Right cardiac atrium (tissue), 5 donors: Measurements from ENCODE around the gene PDGFC. TPM values are rescaled to one million over a fixed set of nuclear protein-coding genes. Genes with fewer than 3 reads are reported as not detected.

ENCODE experiments used
- ATAC-seq, 2 donors: fragments of 200-7000 bp; cut with Tn5 transposase; one replicate each; pipeline versions ENCODE4 v1.8.0 to v1.9.1; 2020; ENCODE audit warnings: moderate library complexity in 2 of 2, mild to moderate bottlenecking in 1 of 2
- DNase-seq, 3 donors: peaks; one replicate each; pipeline ENCODE4 v3.0.0-alpha.2; 2020
- H3K27ac ChIP-seq: one replicate; pipeline ENCODE4 v1.5.1; 2013; ENCODE audit warnings: mild to moderate bottlenecking, low read length, control low read depth, moderate library complexity
- H3K27me3 ChIP-seq: one replicate; pipeline ENCODE4 v1.6.1; 2013; ENCODE audit not compliant: control insufficient read depth, insufficient read depth
- H3K4me1 ChIP-seq: one replicate; pipeline ENCODE4 v1.6.1; 2013; ENCODE audit warnings: low read length; ENCODE audit not compliant: control insufficient read depth, insufficient read depth
- H3K4me3 ChIP-seq: one replicate; pipeline ENCODE4 v1.5.1; 2013; ENCODE audit warnings: low read length, control low read depth
- H3K9me3 ChIP-seq: one replicate; pipeline ENCODE4 v1.6.1; 2013; ENCODE audit warnings: low read length; ENCODE audit not compliant: control insufficient read depth
- WGBS: extraction: QIAGEN DNeasy Blood & Tissue Kit; methylation state at CpG from one replicate; pipeline ENCODE4 v1.1.7; 2013; 5-methylcytosine and 5-hydroxymethylcytosine counted together
- intact Hi-C, 4 donors: fragments of 100-400 bp; cut with DNase I; formaldehyde crosslinking; loops; one replicate each; pipeline versions ENCODE4 v1.11.0 to v1.14.0; 2022 to 2023
- polyA plus RNA-seq: library from polyadenylated mRNA; stranded (reverse); fragments of 200-250 nt; gene quantifications from one replicate; pipeline ENCODE4 v1.2.3, GENCODE V29; 2013
- total RNA-seq, 4 donors: library from RNA; stranded (reverse); fragmentation: NEBNext Ultra II Directional; extraction: Animal tissue kit (Norgen Biotek cat#: 25700); gene quantifications; one replicate each; pipeline ENCODE4 v1.2.1, GENCODE V29; 2021
- donor health status: healthy with polysubstance abuse.
- donor health status: DM: no; HTN: yes; CAD: no.
- donor health status: DM: no; HTN: no; CAD: no.
- donor health status: DM: no; HTN: yes; CAD: no; lungs with severe emphysema.
- donor health status: DM: yes; HTN: yes; CAD: no.

The PDGFC gene
- total and polyA plus RNA-seq, 5 donors: 6.5 to 17.9 (median 15.2) TPM

GRCh38 chr4:156765277-156765676 is 206.3 kb downstream of the PDGFC start:
- intact Hi-C loops: no loop called here
- Histone ChIP-seq H3K27ac (no peak overlapping the region), H3K4me3 (no peak overlapping the region), H3K4me1 (no peaks in the 10 kb centered on the region), H3K9me3 (no peaks in the 10 kb centered on the region), H3K27me3 (no peaks in the 10 kb centered on the region)
- ATAC-seq: no peak
- no peak for DNase-seq
- WGBS: 39% methylated on average over 3 of the region's 3 CpGs

- DNase-seq: no peak
- Histone ChIP-seq H3K9me3 (no peaks in the 10 kb centered on the region), H3K4me1 (no peaks in the 10 kb centered on the region), H3K27me3 (no peaks in the 10 kb centered on the region), H3K27ac (no peak overlapping the region), H3K4me3 (no peak overlapping the region)
- ATAC-seq: no peak
- intact Hi-C loops: no loop called here
- 63% methylated on average over 2 of the region's 2 CpGs for WGBS
Observed at GRCh38 chr4:156764846-156765245, 206.8 kb downstream of the PDGFC start.

- ATAC-seq (no peak), DNase-seq (no peak)
- no peaks in the 10 kb centered on the region for H3K4me1 ChIP-seq
- intact Hi-C loops: no loop called here
- H3K4me3 ChIP-seq: no peak overlapping the region
- H3K27me3 ChIP-seq: no peaks in the 10 kb centered on the region
- H3K9me3 ChIP-seq: no peaks in the 10 kb centered on the region
- no peak overlapping the region for H3K27ac ChIP-seq
- WGBS: 35% methylated on average over 2 of the region's 2 CpGs
Observed at GRCh38 chr4:156764145-156764544, 207.5 kb downstream of the PDGFC start.

GRCh38 chr4:156763511-156763910 is 208.1 kb downstream of the PDGFC start:
- intact Hi-C loops: no loop called here
- H3K4me1 ChIP-seq: no peaks in the 10 kb centered on the region
- no peaks in the 10 kb centered on the region for H3K27me3 ChIP-seq
- no peak overlapping the region for H3K4me3 ChIP-seq
- 80% methylated on average over 2 of the region's 2 CpGs for WGBS
- H3K9me3 ChIP-seq: no peaks in the 10 kb centered on the region
- DNase-seq (no peak), ATAC-seq (no peak)
- H3K27ac ChIP-seq: no peak overlapping the region

GRCh38 chr4:156762851-156763250 is 208.7 kb downstream of the PDGFC start:
- Histone ChIP-seq H3K4me1 (no peaks in the 10 kb centered on the region), H3K4me3 (no peak overlapping the region), H3K27ac (no peak overlapping the region), H3K27me3 (no peaks in the 10 kb centered on the region), H3K9me3 (no peaks in the 10 kb centered on the region)
- intact Hi-C loops: no loop called here
- 88% methylated on average over 8 of the region's 8 CpGs for WGBS
- no peak for ATAC-seq
- no peak for DNase-seq

GRCh38 chr4:156756118-156756517 is 215.5 kb downstream of the PDGFC start:
- no peak for DNase-seq
- no peak overlapping the region for H3K27ac ChIP-seq
- no peaks in the 10 kb centered on the region for H3K27me3 ChIP-seq
- no peaks in the 10 kb centered on the region for H3K9me3 ChIP-seq
- ATAC-seq: no peak
- no peak overlapping the region for H3K4me3 ChIP-seq
- intact Hi-C loops: no loop called here
- no peaks in the 10 kb centered on the region for H3K4me1 ChIP-seq

- intact Hi-C loops: no loop called here
- Histone ChIP-seq H3K4me1 (no peaks in the 10 kb centered on the region), H3K9me3 (no peaks in the 10 kb centered on the region), H3K4me3 (no peak overlapping the region), H3K27ac (no peak overlapping the region), H3K27me3 (no peaks in the 10 kb centered on the region)
- no peak for DNase-seq
- no peak for ATAC-seq
- WGBS: 81% methylated on average over 5 of the region's 5 CpGs
Observed at GRCh38 chr4:156754832-156755570, 216.6 kb downstream of the PDGFC start.

GRCh38 chr4:156751486-156751885 is 220.1 kb downstream of the PDGFC start:
- ATAC-seq (no peak), DNase-seq (no peak)
- H3K27me3 ChIP-seq: no peaks in the 10 kb centered on the region
- no peak overlapping the region for H3K4me3 ChIP-seq
- intact Hi-C loops: no loop called here
- H3K4me1 ChIP-seq: no peaks in the 10 kb centered on the region
- H3K9me3 ChIP-seq: no peaks in the 10 kb centered on the region
- no peak overlapping the region for H3K27ac ChIP-seq
- 68% methylated on average over 1 of the region's 1 CpG for WGBS

- WGBS: 86% methylated on average over 5 of the region's 5 CpGs
- Histone ChIP-seq H3K27ac (no peak overlapping the region), H3K9me3 (no peaks in the 10 kb centered on the region), H3K4me3 (no peak overlapping the region), H3K27me3 (no peaks in the 10 kb centered on the region), H3K4me1 (no peaks in the 10 kb centered on the region)
- intact Hi-C loops: no loop called here
- no peak for ATAC-seq
- DNase-seq: no peak
Observed at GRCh38 chr4:156749426-156750403, 221.9 kb downstream of the PDGFC start.

- Histone ChIP-seq H3K27me3 (no peaks in the 10 kb centered on the region), H3K9me3 (no peaks in the 10 kb centered on the region), H3K4me3 (no peak overlapping the region), H3K27ac (no peak overlapping the region), H3K4me1 (no peaks in the 10 kb centered on the region)
- intact Hi-C loops: no loop called here
- ATAC-seq (no peak), DNase-seq (no peak)
- 67% methylated on average over 6 of the region's 6 CpGs for WGBS
Observed at GRCh38 chr4:156746111-156746510, 225.5 kb downstream of the PDGFC start.

GRCh38 chr4:156738766-156739165 is 232.8 kb downstream of the PDGFC start:
- WGBS: 79% methylated on average over 2 of the region's 2 CpGs
- Histone ChIP-seq H3K4me1 (no peaks in the 10 kb centered on the region), H3K27ac (no peak overlapping the region), H3K27me3 (no peaks in the 10 kb centered on the region), H3K4me3 (no peak overlapping the region), H3K9me3 (no peaks in the 10 kb centered on the region)
- intact Hi-C loops: no loop called here
- ATAC-seq (no peak), DNase-seq (no peak)
